ENCODE measurements around the gene AFF1. TPM values are rescaled to one million over a fixed set of nuclear protein-coding genes. Genes with fewer than 3 reads are reported as not detected.

The AFF1 gene
- total and polyA plus RNA-seq, 2 of the 4 experiments (the other 2 are of a cell fraction), result 7.0 to 9.6 TPM

- Histone ChIP-seq H2AK9ac (replicated peaks; ENCODE audit: low read depth, low read length, poor library complexity) (no peak overlapping the region), H3K23ac (ENCODE audit: low read depth, low read length) (peak overlapping the region; percentile 12; the same call in 1 of the 2 replicates), H4K20me1 (ENCODE audit: insufficient read depth, low read length) (peaks cover 36% of the 10 kb centered on the region), H3K4me2 (ENCODE audit: low read depth, low read length) (peak overlapping the region; percentile 17; the same call in 1 of the 2 replicates), H3K56ac (ENCODE audit: extremely low read depth, insufficient read depth, low read length) (no peak overlapping the region), H3K18ac (ENCODE audit: low read depth, low read length) (no peak overlapping the region), H4K8ac (ENCODE audit: low read depth in 2 of 2, low read length in 2 of 2) (0 out of 4 replicates have a peak overlapping the region, but pooled peaks of 1 of the 2 experiments have one; percentile 1), H3K4me3 (ENCODE audit: insufficient read depth, low read depth, low read length) (no peak overlapping the region), H2BK20ac (ENCODE audit: low read depth, low read length) (no peak overlapping the region), H2BK15ac (ENCODE audit: low read depth, low read length) (no peak overlapping the region), H4K5ac (ENCODE audit: low read depth, low read length) (no peak overlapping the region), H3K4me1 (ENCODE audit: control insufficient read depth, insufficient read depth, low read length) (peaks cover 20% of the 10 kb centered on the region), H3K9me1 (ENCODE audit: insufficient read depth, low read length) (peaks cover 8% of the 10 kb centered on the region; the same call in 1 of the 2 replicates), H3K36me3 (ENCODE audit: control insufficient read depth, insufficient read depth, low read length) (no peaks in the 10 kb centered on the region), H3K79me1 (ENCODE audit: low read depth in 1 of 2, low read length in 2 of 2) (peaks cover 40 to 86% of the 10 kb centered on the region in 2 experiments), H4K91ac (ENCODE audit: insufficient read depth, low read depth, low read length) (no peak overlapping the region), H2AFZ (replicated peaks; ENCODE audit: low read length, poor library complexity) (no peak overlapping the region), H3K9me3 (ENCODE audit: control insufficient read depth, insufficient read depth, low read length) (no peaks in the 10 kb centered on the region), H3K4ac (ENCODE audit: low read depth, low read length) (no peak overlapping the region), H2AK5ac (ENCODE audit: low read depth, low read length) (peak overlapping the region; percentile 40; the same call in 1 of the 2 replicates), H3K27ac (ENCODE audit: insufficient read depth, low read length) (peak overlapping the region; percentile 1; the same call in 1 of the 2 replicates), H3K14ac (replicated peaks; ENCODE audit: low read depth, low read length) (no peak overlapping the region), H2BK5ac (ENCODE audit: low read depth, low read length, poor library complexity, severe bottlenecking) (no peak overlapping the region), H3K27me3 (ENCODE audit: control insufficient read depth, insufficient read depth, low read length) (no peaks in the 10 kb centered on the region), H3K9ac (ENCODE audit: low read depth, low read length) (no peak overlapping the region), H2BK120ac (ENCODE audit: low read depth, low read length) (no peak overlapping the region)
- DNase-seq (peak; percentile 91), ATAC-seq (ENCODE audit: low read depth) (peak; percentile 92)
- ChIA-PET CTCF (no interaction called here), POLR2A (ENCODE audit: unreplicated experiment) (no interaction called here)
- WGBS, 2 experiments (ENCODE audit: extremely low coverage in 2 of 2, insufficient read length in 1 of 2), result no CpG with 5 or more reads among the region's 8 CpGs
- in situ Hi-C loops (cut with MboI; ENCODE audit: low sequenced_read_pairs) (no loop called here), intact Hi-C loops (cut with micrococcal nuclease) (no loop called here), dilution Hi-C loops (cut with HindIII; ENCODE audit: low sequenced_read_pairs, unreplicated experiment) (no loop called here)
- no TSS peak for BruUV-seq (replicated peaks)
- TF ChIP-seq, protein P1, sequence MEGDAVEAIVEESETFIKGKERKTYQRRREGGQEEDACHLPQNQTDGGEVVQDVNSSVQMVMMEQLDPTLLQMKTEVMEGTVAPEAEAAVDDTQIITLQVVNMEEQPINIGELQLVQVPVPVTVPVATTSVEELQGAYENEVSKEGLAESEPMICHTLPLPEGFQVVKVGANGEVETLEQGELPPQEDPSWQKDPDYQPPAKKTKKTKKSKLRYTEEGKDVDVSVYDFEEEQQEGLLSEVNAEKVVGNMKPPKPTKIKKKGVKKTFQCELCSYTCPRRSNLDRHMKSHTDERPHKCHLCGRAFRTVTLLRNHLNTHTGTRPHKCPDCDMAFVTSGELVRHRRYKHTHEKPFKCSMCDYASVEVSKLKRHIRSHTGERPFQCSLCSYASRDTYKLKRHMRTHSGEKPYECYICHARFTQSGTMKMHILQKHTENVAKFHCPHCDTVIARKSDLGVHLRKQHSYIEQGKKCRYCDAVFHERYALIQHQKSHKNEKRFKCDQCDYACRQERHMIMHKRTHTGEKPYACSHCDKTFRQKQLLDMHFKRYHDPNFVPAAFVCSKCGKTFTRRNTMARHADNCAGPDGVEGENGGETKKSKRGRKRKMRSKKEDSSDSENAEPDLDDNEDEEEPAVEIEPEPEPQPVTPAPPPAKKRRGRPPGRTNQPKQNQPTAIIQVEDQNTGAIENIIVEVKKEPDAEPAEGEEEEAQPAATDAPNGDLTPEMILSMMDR (conservative IDR thresholded peaks at IDR 0.05; ENCODE audit: low read depth, low read length), result no peak
- TF ChIP-seq MAFK (IDR thresholded peaks at IDR 0.05; ENCODE audit: low read depth, low read length) (no peak; the same call in 1 of the 2 replicates), POLR2A (IDR thresholded peaks at IDR 0.05; ENCODE audit: low read depth, low read length) (no peak), CHD1 (IDR thresholded peaks at IDR 0.05; ENCODE audit: low read depth, low read length) (no peak), SMC3 (IDR thresholded peaks at IDR 0.05; ENCODE audit: low read depth, low read length) (no peak), RAD21 (IDR thresholded peaks at IDR 0.05; ENCODE audit: low read length) (no peak), RCOR1 (IDR thresholded peaks at IDR 0.05; ENCODE audit: insufficient replicate concordance, low read length) (no peak), CEBPB (IDR thresholded peaks at IDR 0.05; ENCODE audit: low read depth, low read length) (peak; percentile 51; the same call in 1 of the 2 replicates), MAZ (IDR thresholded peaks at IDR 0.05; ENCODE audit: borderline replicate concordance, low read depth, low read length) (no peak), RFX5 (IDR thresholded peaks at IDR 0.05; ENCODE audit: low read depth, low read length) (no peak), FOS (IDR thresholded peaks at IDR 0.05; ENCODE audit: low read depth, low read length) (no peak), MXI1 (IDR thresholded peaks at IDR 0.05; ENCODE audit: borderline replicate concordance, low read depth, low read length) (peak; percentile 71; the same call in 1 of the 2 replicates), NFE2L2 (IDR thresholded peaks at IDR 0.05; ENCODE audit: low read depth, low read length) (0 out of 2 replicates have a peak, but pooled peaks have one; percentile 23)
- TF ChIP-seq, protein P2, sequence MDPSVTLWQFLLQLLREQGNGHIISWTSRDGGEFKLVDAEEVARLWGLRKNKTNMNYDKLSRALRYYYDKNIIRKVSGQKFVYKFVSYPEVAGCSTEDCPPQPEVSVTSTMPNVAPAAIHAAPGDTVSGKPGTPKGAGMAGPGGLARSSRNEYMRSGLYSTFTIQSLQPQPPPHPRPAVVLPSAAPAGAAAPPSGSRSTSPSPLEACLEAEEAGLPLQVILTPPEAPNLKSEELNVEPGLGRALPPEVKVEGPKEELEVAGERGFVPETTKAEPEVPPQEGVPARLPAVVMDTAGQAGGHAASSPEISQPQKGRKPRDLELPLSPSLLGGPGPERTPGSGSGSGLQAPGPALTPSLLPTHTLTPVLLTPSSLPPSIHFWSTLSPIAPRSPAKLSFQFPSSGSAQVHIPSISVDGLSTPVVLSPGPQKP (IDR thresholded peaks at IDR 0.05; ENCODE audit: borderline replicate concordance, low read depth, low read length), result no peak
These were observed 104.2 kb downstream of the AFF1 start for GRCh38 chr4:87038837-87039615.

Measured in IMR-90 (cell line).